H1 (cell line): Measurements from ENCODE around the gene DAAM1. TPM values are rescaled to one million over a fixed set of nuclear protein-coding genes. Genes with fewer than 3 reads are reported as not detected.

Source experiments
- CTCF ChIA-PET: fragments of 300-600 bp; sonication (Branson Sonifier 250); formaldehyde crosslinking; loops from one replicate; lab custom pipeline; 2021; ENCODE audit not compliant: partially characterized antibody; lab: Charles Lee
- POLR2A ChIA-PET: fragments of 300-600 bp; sonication (Branson Sonifier 250); formaldehyde crosslinking; loops from one replicate; lab custom pipeline; 2021; ENCODE audit warnings: inconsistent platforms; ENCODE audit not compliant: partially characterized antibody; lab: Charles Lee
- DNase-seq, 2 experiments: peaks; one replicate each; pipeline versions ENCODE4 v3.0.0 to v3.0.0-alpha.2; 2010 to 2022; ENCODE audit warnings: low spot score in 2 of 2, low read depth in 1 of 2, mixed read lengths in 1 of 2
- FAIRE-seq: peaks from 2 replicates; lab custom pipeline; 2011; peaks lifted over from hg19 to GRCh38; lab: Jason Lieb, UNC
- H2AFZ ChIP-seq: 2 replicates; pipeline ENCODE4 v1.8.1; 2012; ENCODE audit warnings: low read length, inconsistent platforms
- H2AK5ac ChIP-seq: 2 replicates; pipeline ENCODE4 v1.6.1; 2013; ENCODE audit warnings: low read depth, low read length
- H2BK120ac ChIP-seq: replicated peaks from 2 replicates; pipeline ENCODE3; 2013; ENCODE audit warnings: low read depth, low read length, inconsistent platforms
- H2BK12ac ChIP-seq: 2 replicates; pipeline ENCODE4 v1.6.1; 2013; ENCODE audit warnings: low read depth, low read length
- H2BK15ac ChIP-seq: 2 replicates; pipeline ENCODE4 v1.6.1; 2013; ENCODE audit warnings: low read length
- H2BK20ac ChIP-seq: 2 replicates; pipeline ENCODE4 v1.6.1; 2013; ENCODE audit warnings: low read length
- H2BK5ac ChIP-seq: 2 replicates; pipeline ENCODE4 v1.6.1; 2013; ENCODE audit warnings: low read depth, low read length
- H3K14ac ChIP-seq: 2 replicates; pipeline ENCODE4 v1.6.1; 2013; ENCODE audit warnings: inconsistent platforms; ENCODE audit not compliant: insufficient read length
- H3K18ac ChIP-seq: 2 replicates; pipeline ENCODE4 v1.6.1; 2013; ENCODE audit warnings: low read length; ENCODE audit errors: extremely low read depth
- H3K23ac ChIP-seq: 2 replicates; pipeline ENCODE4 v1.6.1; 2013; ENCODE audit warnings: inconsistent platforms; ENCODE audit not compliant: insufficient read length
- H3K23me2 ChIP-seq: 2 replicates; pipeline ENCODE4 v1.6.1; 2013; ENCODE audit warnings: low read depth, low read length
- H3K27ac ChIP-seq: 2 replicates; pipeline ENCODE4 v1.6.1; 2011; ENCODE audit warnings: low read depth, low read length, inconsistent platforms
- H3K27me3 ChIP-seq, 4 experiments: replicated peaks in 1 of 4; 1 replicate in 1 of 4; 2 replicates in 3 of 4; pipeline versions ENCODE4 v1.6.1 to v1.8.1; 2011 to 2013; ENCODE audit warnings: low read length in 3 of 4, mild to moderate bottlenecking in 3 of 4, inconsistent platforms in 2 of 4, mixed read lengths in 2 of 4, moderate library complexity in 1 of 4; ENCODE audit not compliant: control insufficient read depth in 3 of 4, insufficient read depth in 3 of 4; ENCODE audit errors: extremely low read depth in 1 of 4
- H3K36me3 ChIP-seq, 4 experiments: 2 replicates each; pipeline versions ENCODE4 v1.6.1 to v1.8.1; 2011 to 2013; ENCODE audit warnings: mild to moderate bottlenecking in 4 of 4, low read length in 3 of 4, moderate library complexity in 2 of 4, control low read depth in 1 of 4, inconsistent platforms in 1 of 4; ENCODE audit not compliant: insufficient read depth in 4 of 4, control insufficient read depth in 2 of 4
- H3K4ac ChIP-seq: replicated peaks from 2 replicates; pipeline ENCODE3; 2013; ENCODE audit warnings: low read length, low read depth, mixed read lengths, inconsistent platforms; ENCODE audit not compliant: insufficient read length
- H3K4me1 ChIP-seq, 4 experiments: replicated peaks in 1 of 4; 1 replicate in 1 of 4; 2 replicates in 3 of 4; pipeline versions ENCODE4 v1.6.1 to v1.8.1; 2011 to 2013; ENCODE audit warnings: low read length in 3 of 4, inconsistent platforms in 2 of 4, mixed read lengths in 1 of 4; ENCODE audit not compliant: insufficient read depth in 4 of 4, control insufficient read depth in 3 of 4
- H3K4me2 ChIP-seq, 2 experiments: 2 replicates each; pipeline versions ENCODE4 v1.6.1 to v1.8.1; 2011 to 2013; ENCODE audit warnings: low read depth in 2 of 2, low read length in 2 of 2, control low read depth in 1 of 2, inconsistent platforms in 1 of 2, mild to moderate bottlenecking in 1 of 2; ENCODE audit not compliant: insufficient read depth in 1 of 2
- H3K4me3 ChIP-seq, 4 experiments: fragments of 200-600, 300-600 bp in 1 of 4; sonication (generic), shearing (Covaris generic), sonication (Bioruptor Twin) in 1 of 4; 2 replicates each; pipeline versions ENCODE4 v1.5.1 to v1.8.1; 2011 to 2016; ENCODE audit warnings: low read length in 4 of 4, low read depth in 3 of 4, control low read depth in 2 of 4, inconsistent platforms in 2 of 4, mild to moderate bottlenecking in 2 of 4, mixed read lengths in 1 of 4, moderate library complexity in 1 of 4; ENCODE audit not compliant: insufficient read depth in 2 of 4; ENCODE audit errors: extremely low read depth in 1 of 4
- H3K56ac ChIP-seq: replicated peaks from 2 replicates; pipeline ENCODE3; 2013; ENCODE audit warnings: low read depth, mild to moderate bottlenecking, mixed read lengths, low read length, inconsistent platforms; ENCODE audit not compliant: insufficient read length
- H3K79me1 ChIP-seq: 2 replicates; pipeline ENCODE4 v1.6.1; 2013; ENCODE audit warnings: low read depth, low read length, control low read depth
- H3K79me2 ChIP-seq, 2 experiments: 2 replicates each; pipeline versions ENCODE4 v1.6.1 to v1.8.1; 2012 to 2013; ENCODE audit warnings: low read length in 2 of 2, mild to moderate bottlenecking in 2 of 2, inconsistent platforms in 1 of 2; ENCODE audit not compliant: insufficient read depth in 2 of 2, control insufficient read depth in 1 of 2
- H3K9ac ChIP-seq, 4 experiments: replicated peaks in 1 of 4; 1 replicate in 1 of 4; 2 replicates in 3 of 4; pipeline versions ENCODE4 v1.6.1 to v1.8.1; 2011 to 2013; ENCODE audit warnings: low read depth in 3 of 4, low read length in 3 of 4, control low read depth in 2 of 4, mild to moderate bottlenecking in 2 of 4, moderate library complexity in 2 of 4, inconsistent platforms in 1 of 4; ENCODE audit errors: extremely low read depth in 1 of 4
- H3K9me3 ChIP-seq, 2 experiments: 2 replicates each; pipeline versions ENCODE4 v1.6.1 to v1.8.1; 2012 to 2013; ENCODE audit warnings: mild to moderate bottlenecking in 2 of 2, moderate library complexity in 2 of 2, control low read depth in 1 of 2, inconsistent platforms in 1 of 2, low read depth in 1 of 2, low read length in 1 of 2, mixed read lengths in 1 of 2; ENCODE audit not compliant: insufficient read depth in 2 of 2
- H4K20me1 ChIP-seq, 2 experiments: replicated peaks in 1 of 2; 2 replicates each; pipeline versions ENCODE3 to v1.8.1; 2011 to 2013; ENCODE audit warnings: inconsistent platforms in 2 of 2, low read length in 2 of 2, mild to moderate bottlenecking in 1 of 2; ENCODE audit not compliant: insufficient read depth in 2 of 2, control insufficient read depth in 1 of 2
- H4K5ac ChIP-seq: 2 replicates; pipeline ENCODE4 v1.6.1; 2013; ENCODE audit warnings: low read length, low read depth, mixed read lengths, inconsistent platforms; ENCODE audit not compliant: insufficient read length
- H4K8ac ChIP-seq: 2 replicates; pipeline ENCODE4 v1.8.0; 2013; ENCODE audit warnings: mild to moderate bottlenecking, moderate library complexity, low read length, inconsistent platforms; ENCODE audit not compliant: insufficient read depth; ENCODE audit errors: extremely low read depth
- H4K91ac ChIP-seq: replicated peaks from 2 replicates; pipeline ENCODE3; 2013; ENCODE audit warnings: low read length, mixed read lengths, inconsistent platforms; ENCODE audit not compliant: insufficient read length
- HDAC6 ChIP-seq: IDR thresholded peaks from one replicate; pipeline ENCODE4 v1.7.1; 2012; ENCODE audit warnings: low read depth, mild to moderate bottlenecking, inconsistent platforms, low read length, moderate library complexity
- PHF8 ChIP-seq: fragments of 200-600 bp; sonication (generic); conservative IDR thresholded peaks from 2 replicates; pipeline ENCODE4 v1.7.1; 2012; ENCODE audit warnings: low read depth, mild to moderate bottlenecking, inconsistent platforms, low read length, moderate library complexity
- SAP30 ChIP-seq: fragments of 300-600 bp; sonication (generic); IDR thresholded peaks from 2 replicates; pipeline ENCODE4 v1.7.1; 2012; ENCODE audit warnings: low read length, moderate library complexity, mild to moderate bottlenecking, inconsistent platforms; ENCODE audit not compliant: insufficient read depth, insufficient replicate concordance
- YY1 ChIP-seq: IDR thresholded peaks from 2 replicates; pipeline ENCODE4 v1.6.1; 2011; ENCODE audit warnings: low read depth, mild to moderate bottlenecking, low read length
- ZNF274 ChIP-seq: IDR thresholded peaks from 2 replicates; pipeline ENCODE4 v1.7.0; 2012; ENCODE audit warnings: low read length, borderline replicate concordance; ENCODE audit errors: extremely low read depth
- WGBS, 2 experiments: shearing (Covaris generic) in 1 of 2; methylation state at CpG; one replicate each; pipeline versions ENCODE4 v1.1.6 to v1.1.7; 2013 to 2015; ENCODE audit warnings: low lambda C conversion rate in 2 of 2, mixed read lengths in 2 of 2, inconsistent platforms in 1 of 2, low coverage in 1 of 2, missing lambda C conversion rate in 1 of 2; ENCODE audit not compliant: insufficient replicate concordance in 2 of 2, insufficient coverage in 1 of 2, insufficient read length in 1 of 2; ENCODE audit errors: extremely low coverage in 1 of 2, missing lambda C conversion rate in 1 of 2; 5-methylcytosine and 5-hydroxymethylcytosine counted together
- polyA plus RNA-seq, 7 experiments: library from polyadenylated mRNA; depleted of rRNA in 3 of 7; stranded (reverse) in 5 of 7; unstranded in 2 of 7; fragments of >200 nt in 5 of 7; fragments of 200-250 nt in 2 of 7; gene quantifications; 1 replicate in 5 of 7; 2 replicates in 1 of 7; 4 replicates in 1 of 7; pipeline versions ENCODE4 v1.2.1 to v1.2.3, GENCODE V29; 2011 to 2013; ENCODE audit warnings: missing spikeins in 2 of 7, mixed read lengths in 2 of 7
- total RNA-seq: library from RNA; stranded (reverse); fragmentation: NEBNext Ultra II Directional; extraction: Animal tissue kit (Norgen Biotek cat#: 25700); gene quantifications from 2 replicates; pipeline ENCODE4 v1.2.1, GENCODE V29; 2021

The DAAM1 gene
- total and polyA plus RNA-seq, 2 of the 8 experiments (the other 6 are each of a cell fraction or from before 2014, with no cell fraction given) = 5.0 to 44.9 TPM

DNA sequence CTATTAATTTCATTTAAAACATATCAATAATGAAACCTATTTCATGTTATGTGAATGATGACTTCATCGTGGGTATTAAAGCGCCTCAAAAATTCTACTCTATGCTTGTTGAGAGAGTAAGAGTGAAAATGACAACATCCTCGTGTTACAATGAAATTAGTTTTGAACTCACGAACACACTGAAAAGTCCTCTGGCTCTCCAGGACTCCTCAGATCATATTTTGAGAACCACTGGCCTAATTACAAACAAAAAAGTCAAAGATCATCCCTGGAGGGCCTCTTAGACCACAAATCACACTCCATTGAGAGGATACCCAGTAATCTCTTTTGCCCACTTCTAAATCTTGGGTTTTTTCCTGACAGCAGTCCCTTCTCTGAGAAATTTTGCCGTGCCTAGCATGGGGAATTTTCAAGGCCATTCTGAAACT is 19.1 kb downstream of the DAAM1 start:
- Histone ChIP-seq H3K23ac (no peak overlapping the region), H3K18ac (no peak overlapping the region), H3K23me2 (no peaks in the 10 kb centered on the region), H4K8ac (no peak overlapping the region), H3K4me1 (peaks cover 0 to 3% (median 1%) of the 10 kb centered on the region in 4 experiments; a peak in 2 of 7 replicates), H2BK20ac (no peak overlapping the region), H3K4me3 (no peak overlapping the region), H3K79me1 (0 out of 2 replicates have a peak, but pooled peaks cover 3% of the 10 kb centered on the region), H4K5ac (no peak overlapping the region), H4K91ac (no peak overlapping the region), H3K4me2 (no peak overlapping the region), H2AK5ac (no peak overlapping the region), H3K9ac (no peak overlapping the region), H2BK15ac (no peak overlapping the region), H4K20me1 (no peaks in the 10 kb centered on the region), H3K27me3 (no peaks in the 10 kb centered on the region), H2BK12ac (no peak overlapping the region), H3K79me2 (no peaks in the 10 kb centered on the region; a peak in 1 of 4 replicates), H3K9me3 (no peaks in the 10 kb centered on the region), H3K56ac (no peak overlapping the region), H3K4ac (no peak overlapping the region), H2BK120ac (no peak overlapping the region), H2BK5ac (no peak overlapping the region), H2AFZ (no peak overlapping the region), H3K36me3 (no peaks in the 10 kb centered on the region), H3K27ac (no peak overlapping the region), H3K14ac (no peak overlapping the region)
- ChIA-PET CTCF (no interaction called here), POLR2A (no interaction called here)
- DNase-seq = no peak
- 87% methylated on average over 5 of the region's 5 CpGs; no CpG with 5 or more reads in 1 of the 2 experiments for WGBS, 2 experiments
- no peak for FAIRE-seq
- TF ChIP-seq HDAC6 (no peak), PHF8 (no peak), YY1 (no peak), ZNF274 (no peak), SAP30 (no peak)
